Stimulated activated CD8-positive, alpha-beta memory T cell treated with anti-CD3 and anti-CD28 coated beads, Interleukin-4, amount 100 ng/mL, for 48 hours (primary cell): ENCODE data around the gene SCYGR4.
"Not testable (repeated sequence)": the region's sequence is repeated elsewhere in the genome, so short reads cannot be mapped to it uniquely, and the experiment has no call there.

Source experiments
- DNase-seq: peaks from one replicate; pipeline ENCODE4 v3.0.0-alpha.2; 2020

Gene SCYGR4

GRCh38 chr2:227617316-227618230 is at the start of gene SCYGR4:
SCYGR4 (plus strand) TSS chr2:227617498; CDS start chr2:227617498, 0 bp downstream.
- no peak for DNase-seq

DNA sequence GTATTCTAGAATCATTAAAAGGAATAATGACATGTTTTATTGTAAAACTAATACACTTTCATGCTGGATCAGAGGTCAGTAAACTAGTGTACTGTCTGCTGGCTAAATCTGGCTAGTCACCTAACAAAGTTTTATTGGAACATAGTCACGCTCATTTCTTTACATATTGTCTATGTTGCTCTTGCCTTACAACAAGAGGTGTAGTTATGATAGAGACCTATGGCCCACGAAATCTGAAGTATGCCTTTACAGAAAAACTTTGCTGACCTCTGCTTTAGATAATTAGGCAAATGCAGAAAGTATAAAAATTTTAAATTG is 48.5 kb upstream of the SCYGR4 start:
- DNase-seq: no peak

- DNase-seq: no peak
Observed at GRCh38 chr2:227570615-227571014, 46.7 kb upstream of the SCYGR4 start.

DNA sequence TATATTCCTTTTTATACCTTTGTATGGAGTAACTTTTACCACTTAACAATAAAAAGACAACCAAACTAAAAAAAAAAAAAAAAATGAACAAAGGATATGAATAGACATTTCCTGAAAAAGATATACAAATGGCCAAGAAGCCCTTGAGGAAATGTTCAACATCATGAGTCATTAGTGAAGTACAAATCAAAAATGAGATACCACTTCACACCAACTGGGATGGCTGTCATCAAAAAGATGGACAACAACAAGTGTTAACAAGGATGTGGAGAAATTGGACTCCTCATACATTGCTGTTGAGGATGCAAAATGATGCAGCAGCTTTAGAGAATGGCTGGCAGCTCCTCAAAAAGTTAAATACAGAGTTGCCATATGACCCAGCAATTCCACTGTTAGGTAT is 41.2 kb upstream of the SCYGR4 start:
- no peak for DNase-seq

- no peak for DNase-seq
Observed at GRCh38 chr2:227576812-227577211, 40.5 kb upstream of the SCYGR4 start.

DNA sequence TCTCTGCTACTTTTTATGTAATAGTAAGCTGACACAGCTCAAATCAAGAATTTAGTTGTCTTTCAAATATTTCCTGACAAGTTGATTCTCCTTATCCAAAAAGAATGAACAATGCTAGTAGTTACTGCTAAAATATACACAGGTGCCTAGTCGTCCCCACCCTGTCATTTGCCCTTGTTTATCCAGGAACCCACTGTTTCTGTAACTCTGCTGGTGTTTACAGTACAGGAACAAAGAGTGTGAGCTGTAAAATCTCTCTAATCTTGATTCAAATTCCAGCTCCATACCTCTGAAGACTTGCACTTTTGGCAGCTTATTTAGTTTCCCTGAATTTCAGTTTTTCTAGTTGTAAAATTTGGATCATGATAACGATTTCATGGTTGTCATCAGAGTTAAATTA is 39.7 kb upstream of the SCYGR4 start:
- no peak for DNase-seq

DNA sequence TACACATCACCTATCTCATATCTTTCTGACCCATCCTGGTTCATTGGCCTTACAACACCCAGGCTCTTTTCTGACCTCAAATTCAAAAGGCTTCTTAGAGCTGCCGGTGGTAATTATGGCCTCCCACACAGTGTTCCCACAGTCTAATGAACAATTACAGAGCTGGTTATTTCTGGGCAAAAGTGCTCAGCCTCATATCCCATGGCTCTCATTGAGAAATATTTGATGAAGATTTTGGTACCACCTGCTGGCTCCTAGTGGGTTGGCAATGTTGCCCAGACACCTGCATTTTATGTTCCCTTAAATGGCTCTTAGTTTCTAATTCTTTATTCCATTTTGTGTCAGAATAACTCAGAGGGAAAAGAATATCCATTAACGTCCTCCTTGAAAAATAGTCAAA is 38.7 kb upstream of the SCYGR4 start:
- no peak for DNase-seq

- DNase-seq: no peak
Observed at GRCh38 chr2:227579791-227580190, 37.5 kb upstream of the SCYGR4 start.

- DNase-seq: no peak
Observed at GRCh38 chr2:227582369-227582768, 34.9 kb upstream of the SCYGR4 start.

DNA sequence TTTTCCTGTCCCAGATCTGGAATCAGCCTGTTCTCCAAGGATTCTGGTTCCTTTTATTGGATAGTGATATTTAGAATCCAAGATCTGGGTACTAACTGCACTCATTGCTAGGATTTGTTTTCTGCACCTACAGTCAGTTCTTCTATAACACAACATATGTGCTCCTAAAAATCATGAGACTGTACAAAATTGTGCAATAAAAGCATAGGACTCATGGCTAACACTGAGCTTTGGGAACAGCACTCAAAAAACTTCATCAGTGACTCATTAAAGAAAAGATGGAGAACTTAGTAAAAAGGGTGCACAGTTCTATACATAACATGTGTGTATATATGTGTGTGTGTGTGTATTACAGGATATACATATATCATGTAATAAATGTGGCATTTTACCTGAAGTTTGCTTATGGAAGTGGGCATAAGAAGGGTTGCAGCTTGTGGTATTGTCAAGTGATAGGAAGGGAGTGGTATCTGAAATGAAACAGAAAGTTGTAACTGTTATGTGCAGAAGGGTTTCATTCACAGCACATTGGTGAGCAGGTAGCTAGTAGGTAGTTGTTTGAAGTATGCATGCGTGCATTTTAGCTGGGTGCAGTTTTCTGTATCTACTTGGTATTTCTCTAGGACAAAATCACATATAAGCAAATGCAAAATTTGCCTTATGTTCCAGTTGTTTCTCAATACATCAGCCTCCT is 24.5 kb upstream of the SCYGR4 start:
- DNase-seq: no peak

- DNase-seq: no peak
Observed at GRCh38 chr2:227595797-227596196, 21.5 kb upstream of the SCYGR4 start.

GRCh38 chr2:227597036-227597435 is 20.3 kb upstream of the SCYGR4 start:
- no peak for DNase-seq

DNA sequence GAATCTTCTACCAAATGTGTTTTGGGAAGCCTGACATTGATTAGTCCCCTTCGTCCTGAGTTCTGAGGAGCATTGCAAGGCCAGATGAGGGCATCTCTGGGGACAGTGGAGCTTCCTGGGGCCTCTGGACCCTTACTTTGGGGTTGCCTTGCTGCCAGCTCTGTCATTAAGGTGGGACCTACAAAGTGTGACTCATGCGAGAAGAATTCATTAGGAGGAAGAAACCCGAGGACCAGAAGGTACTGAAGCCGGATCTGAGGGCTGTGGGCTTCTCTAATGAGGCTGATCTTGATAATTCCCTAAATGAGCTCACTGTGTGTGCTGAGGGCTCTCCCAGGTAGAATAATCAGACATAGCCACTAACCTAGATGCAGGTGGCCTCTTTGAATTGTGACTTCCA is 19.3 kb upstream of the SCYGR4 start:
- DNase-seq: no peak

DNA sequence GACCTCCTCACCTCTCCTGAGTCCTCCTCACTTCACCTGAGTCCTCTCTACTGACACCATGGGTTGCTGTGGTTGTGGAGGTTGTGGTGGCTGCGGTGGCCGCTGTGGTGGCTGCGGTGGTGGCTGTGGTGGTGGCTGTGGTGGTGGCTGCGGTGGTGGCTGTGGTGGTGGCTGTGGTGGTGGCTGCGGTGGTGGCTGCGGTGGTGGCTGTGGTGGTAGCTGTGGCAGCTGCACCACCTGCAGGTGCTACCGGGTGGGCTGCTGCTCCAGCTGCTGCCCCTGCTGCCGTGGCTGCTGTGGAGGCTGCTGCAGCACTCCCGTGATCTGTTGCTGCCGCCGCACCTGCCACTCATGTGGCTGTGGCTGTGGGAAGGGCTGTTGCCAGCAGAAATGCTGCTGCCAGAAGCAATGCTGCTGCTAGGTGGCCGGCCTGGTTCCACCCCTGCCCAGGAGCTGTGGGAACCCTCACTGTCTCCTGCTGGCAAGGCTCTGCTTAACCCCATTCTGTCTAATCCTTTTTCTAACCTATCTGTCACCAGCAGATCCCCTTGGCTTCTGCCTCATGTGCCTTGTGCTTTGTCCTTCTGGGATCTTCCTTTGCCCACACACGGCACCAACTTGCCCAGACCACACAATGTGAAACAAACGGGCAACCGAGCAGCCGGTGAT is 18.3 kb upstream of the SCYGR4 start, which contains the start of gene SCYGR2:
SCYGR2 (plus strand) TSS at position 59 of the 669 bp plus-strand sequence; CDS start at position 59, 0 bp downstream.
- DNase-seq: not testable (repeated sequence)

DNA sequence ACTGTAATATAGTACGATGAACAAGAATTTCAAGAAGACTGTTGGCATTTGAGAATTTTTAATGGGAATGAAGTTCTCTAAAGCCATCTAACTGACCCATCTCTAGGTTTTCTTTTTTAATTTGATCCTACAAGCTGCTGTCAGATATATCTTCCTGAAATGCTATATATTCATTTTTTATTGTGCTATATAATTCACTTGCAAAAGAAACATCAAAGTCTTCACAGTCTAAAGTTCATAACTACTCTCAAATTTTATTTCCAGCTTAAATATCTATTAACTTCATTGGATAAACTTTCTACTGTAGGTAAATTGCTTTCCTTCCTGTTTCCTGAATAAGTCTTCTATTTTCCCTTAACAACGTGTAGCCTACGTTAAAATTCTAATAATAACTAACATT is 14.9 kb upstream of the SCYGR4 start:
- DNase-seq: no peak

- no peak for DNase-seq
Observed at GRCh38 chr2:227606476-227606875, 10.8 kb upstream of the SCYGR4 start.

GRCh38 chr2:227607941-227608340 is 9.4 kb upstream of the SCYGR4 start:
- DNase-seq: no peak

DNA sequence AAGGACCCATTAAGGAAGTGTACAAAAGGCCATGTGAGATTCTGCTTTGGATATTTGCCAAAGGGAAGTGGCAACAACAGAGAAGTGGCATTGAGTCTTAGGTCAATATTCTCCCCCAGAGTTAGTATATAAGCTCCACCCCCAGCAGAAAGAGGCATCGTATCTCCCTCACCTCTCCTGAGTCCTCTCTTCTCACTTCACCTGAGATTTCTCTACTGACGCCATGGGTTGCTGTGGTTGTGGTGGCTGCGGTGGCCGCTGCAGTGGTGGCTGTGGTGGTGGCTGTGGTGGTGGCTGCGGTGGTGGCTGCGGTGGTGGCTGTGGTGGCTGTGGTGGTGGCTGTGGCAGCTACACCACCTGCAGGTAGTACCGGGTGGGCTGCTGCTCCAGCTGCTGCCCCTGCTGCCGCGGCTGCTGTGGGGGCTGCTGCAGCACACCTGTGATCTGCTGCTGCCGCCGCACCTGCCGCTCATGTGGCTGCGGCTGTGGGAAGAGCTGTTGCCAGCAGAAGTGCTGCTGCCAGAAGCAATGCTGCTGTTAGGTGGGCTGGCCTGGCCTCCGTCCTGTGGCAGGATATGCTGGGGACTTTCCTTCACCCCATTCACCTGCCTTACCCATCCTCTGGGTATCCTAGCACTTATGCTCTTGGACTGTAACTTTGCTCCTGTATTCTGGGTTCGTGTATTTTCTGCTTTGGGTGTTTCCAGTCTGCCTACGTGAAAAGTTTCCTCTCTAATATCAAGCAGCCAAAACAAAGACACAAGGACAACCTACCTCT is 8.5 kb upstream of the SCYGR4 start:
- DNase-seq: peak; percentile 35

GRCh38 chr2:227610123-227610522 is 7.2 kb upstream of the SCYGR4 start:
- DNase-seq: no peak

DNA sequence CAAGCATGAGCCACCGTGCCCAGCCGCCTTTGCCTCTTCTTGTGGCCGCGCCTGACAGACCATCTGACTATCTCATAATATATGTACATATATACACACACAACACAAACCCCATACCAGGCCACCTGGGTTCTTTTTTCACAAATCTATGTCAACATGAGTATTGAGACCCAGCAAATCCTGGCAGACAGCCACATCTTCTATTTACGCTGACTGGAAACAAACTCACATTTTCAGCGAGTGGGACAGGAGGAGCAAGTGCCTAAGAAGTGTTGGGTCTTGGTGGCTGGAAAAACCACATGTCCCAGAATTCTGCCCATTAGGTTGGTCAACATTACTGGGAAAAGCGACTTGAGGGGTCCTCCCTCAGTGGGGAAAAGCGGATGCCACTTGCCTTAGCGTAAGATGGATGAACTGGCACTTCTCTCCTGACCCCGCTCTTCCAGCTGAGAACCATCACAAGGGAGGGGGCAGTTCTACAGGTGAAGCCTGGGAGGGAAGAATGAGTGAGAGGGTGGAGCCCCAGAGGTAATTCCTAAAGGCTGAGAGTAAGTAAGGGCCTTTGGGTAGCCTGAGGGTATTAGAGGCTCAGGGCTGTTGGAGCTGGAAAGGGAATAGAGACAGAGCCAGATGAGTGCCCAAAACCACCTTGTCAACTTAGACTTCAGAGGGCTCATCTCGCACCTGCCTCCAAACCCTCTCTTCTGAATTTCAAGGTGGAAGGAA is 4.6 kb upstream of the SCYGR4 start:
- no peak for DNase-seq

GRCh38 chr2:227613272-227613660 is 4.0 kb upstream of the SCYGR4 start:
- DNase-seq: no peak

- no peak for DNase-seq
Observed at GRCh38 chr2:227614246-227614645, 3.1 kb upstream of the SCYGR4 start.
